WTC11 (cell line): ENCODE results near the gene COL12A1. TPM values are rescaled to one million over a fixed set of nuclear protein-coding genes. Genes with fewer than 3 reads are reported as not detected.

Source experiments
- ATAC-seq: fragments of 200-7000 bp; cut with Tn5 transposase; 2 replicates; pipeline ENCODE4 v1.10.0; 2021; ENCODE audit warnings: mild to moderate bottlenecking, moderate library complexity
- CTCF ChIA-PET: fragments of 300-600 bp; sonication (Branson Sonifier 250); formaldehyde crosslinking; loops from one replicate; lab custom pipeline; 2021; ENCODE audit warnings: antibody characterized with exemption; lab: Charles Lee
- POLR2A ChIA-PET: fragments of 350-600 bp; sonication (Branson Sonifier 250); formaldehyde crosslinking; loops from one replicate; lab custom pipeline; 2021; ENCODE audit warnings: antibody characterized with exemption; lab: Charles Lee
- DNase-seq: peaks from one replicate; pipeline ENCODE4 v3.0.0; 2021; ENCODE audit warnings: low spot score
- H3K27ac Mint-ChIP-seq: 2 replicates; pipeline ENCODE4 v1.8.0; 2021; ENCODE audit warnings: mixed read lengths
- H3K27me3 Mint-ChIP-seq: 2 replicates; pipeline ENCODE4 v1.8.0; 2021; ENCODE audit warnings: low read depth, mild to moderate bottlenecking, moderate library complexity, mixed read lengths
- H3K36me3 Mint-ChIP-seq: 2 replicates; pipeline ENCODE4 v1.8.0; 2021; ENCODE audit warnings: mixed read lengths
- H3K4me1 Mint-ChIP-seq: 2 replicates; pipeline ENCODE4 v1.8.0; 2022; ENCODE audit warnings: mixed read lengths
- H3K4me3 Mint-ChIP-seq: 2 replicates; pipeline ENCODE4 v1.8.0; 2021; ENCODE audit warnings: mild to moderate bottlenecking, moderate library complexity, mixed read lengths
- H3K9me3 Mint-ChIP-seq: 2 replicates; pipeline ENCODE4 v1.8.0; 2021; ENCODE audit warnings: mixed read lengths
- ETV6 ChIP-seq: sonication (generic); formaldehyde crosslinking; IDR thresholded peaks from 2 replicates; pipeline ENCODE4 v1.8.1; 2022; ENCODE audit warnings: mild to moderate bottlenecking, missing genetic modification reagents
- FOXP1 ChIP-seq: sonication (generic); formaldehyde crosslinking; IDR thresholded peaks from 2 replicates; pipeline ENCODE4 v1.8.0; 2022; ENCODE audit warnings: missing genetic modification reagents, mild to moderate bottlenecking, moderate library complexity, borderline replicate concordance
- SOX15 ChIP-seq: fragments of 250-450 bp; sonication (Bioruptor Pico); IDR thresholded peaks from 2 replicates; pipeline ENCODE4 v1.9.0; 2021; ENCODE audit warnings: mild to moderate bottlenecking
- TCF7 ChIP-seq: sonication (generic); formaldehyde crosslinking; IDR thresholded peaks from 2 replicates; pipeline ENCODE4 v1.8.0; 2022; ENCODE audit warnings: mild to moderate bottlenecking, low read depth, missing genetic modification reagents, moderate library complexity
- ZNF671 ChIP-seq: fragments of 250-450 bp; sonication (Bioruptor Pico); IDR thresholded peaks from 2 replicates; pipeline ENCODE4 v1.8.0; 2021; ENCODE audit warnings: mild to moderate bottlenecking
- total RNA-seq: library from RNA; stranded (reverse); gene quantifications from 3 replicates; pipeline ENCODE4 v1.2.3, GENCODE V29; 2021
- TF ChIP-seq, protein P1 (sequence below): sonication (generic); formaldehyde crosslinking; IDR thresholded peaks from 2 replicates; pipeline ENCODE4 v1.8.0; 2022; ENCODE audit warnings: missing genetic modification reagents
- TF ChIP-seq, protein P2 (sequence below): sonication (generic); formaldehyde crosslinking; IDR thresholded peaks from 2 replicates; pipeline ENCODE4 v1.8.0; 2022; ENCODE audit warnings: mild to moderate bottlenecking, missing genetic modification reagents
- TF ChIP-seq, protein P3 (sequence below): sonication (generic); formaldehyde crosslinking; IDR thresholded peaks from 2 replicates; pipeline ENCODE4 v1.8.1; 2023; ENCODE audit warnings: mild to moderate bottlenecking, missing genetic modification reagents, borderline replicate concordance
- TF ChIP-seq, protein P4 (sequence below): sonication (generic); formaldehyde crosslinking; conservative IDR thresholded peaks from 2 replicates; pipeline ENCODE4 v1.8.1; 2022; ENCODE audit warnings: mild to moderate bottlenecking, missing genetic modification reagents
- TF ChIP-seq, protein P5 (sequence below): sonication (generic); formaldehyde crosslinking; IDR thresholded peaks from 2 replicates; pipeline ENCODE4 v1.8.1; 2022; ENCODE audit warnings: low read depth, missing genetic modification reagents, borderline replicate concordance
- TF ChIP-seq, protein P6 (sequence below): sonication (generic); formaldehyde crosslinking; IDR thresholded peaks from 2 replicates; pipeline ENCODE4 v1.8.0; 2022; ENCODE audit warnings: mild to moderate bottlenecking, missing genetic modification reagents
- TF ChIP-seq, protein P7 (sequence below): fragments of 200-600 bp; IDR thresholded peaks from 2 replicates; pipeline ENCODE4 v1.8.0; 2022; ENCODE audit warnings: antibody characterized with exemption

The COL12A1 gene
- total RNA-seq, 1 experiment from 2014 or later, result 1.1 TPM

DNA sequence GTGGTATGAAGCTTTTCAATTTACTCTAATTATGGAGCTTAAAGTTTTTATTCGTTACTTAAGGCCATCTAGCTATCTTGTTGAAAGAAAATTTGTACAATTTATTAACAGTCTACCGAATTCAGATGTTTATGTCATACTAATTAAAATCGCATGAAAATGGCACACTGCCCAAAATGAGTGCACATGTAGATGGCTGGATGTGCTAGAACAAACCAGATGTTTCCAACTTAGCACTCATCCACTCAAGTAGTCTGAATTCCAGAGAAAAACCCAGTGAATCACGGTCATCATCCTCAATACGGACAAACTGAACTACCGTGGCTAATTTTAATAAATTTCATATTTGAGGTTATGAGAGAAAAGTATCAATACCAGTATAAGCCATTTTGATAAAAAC, 70.4 kb downstream of the COL12A1 start (continued):
- TF ChIP-seq, protein P1, sequence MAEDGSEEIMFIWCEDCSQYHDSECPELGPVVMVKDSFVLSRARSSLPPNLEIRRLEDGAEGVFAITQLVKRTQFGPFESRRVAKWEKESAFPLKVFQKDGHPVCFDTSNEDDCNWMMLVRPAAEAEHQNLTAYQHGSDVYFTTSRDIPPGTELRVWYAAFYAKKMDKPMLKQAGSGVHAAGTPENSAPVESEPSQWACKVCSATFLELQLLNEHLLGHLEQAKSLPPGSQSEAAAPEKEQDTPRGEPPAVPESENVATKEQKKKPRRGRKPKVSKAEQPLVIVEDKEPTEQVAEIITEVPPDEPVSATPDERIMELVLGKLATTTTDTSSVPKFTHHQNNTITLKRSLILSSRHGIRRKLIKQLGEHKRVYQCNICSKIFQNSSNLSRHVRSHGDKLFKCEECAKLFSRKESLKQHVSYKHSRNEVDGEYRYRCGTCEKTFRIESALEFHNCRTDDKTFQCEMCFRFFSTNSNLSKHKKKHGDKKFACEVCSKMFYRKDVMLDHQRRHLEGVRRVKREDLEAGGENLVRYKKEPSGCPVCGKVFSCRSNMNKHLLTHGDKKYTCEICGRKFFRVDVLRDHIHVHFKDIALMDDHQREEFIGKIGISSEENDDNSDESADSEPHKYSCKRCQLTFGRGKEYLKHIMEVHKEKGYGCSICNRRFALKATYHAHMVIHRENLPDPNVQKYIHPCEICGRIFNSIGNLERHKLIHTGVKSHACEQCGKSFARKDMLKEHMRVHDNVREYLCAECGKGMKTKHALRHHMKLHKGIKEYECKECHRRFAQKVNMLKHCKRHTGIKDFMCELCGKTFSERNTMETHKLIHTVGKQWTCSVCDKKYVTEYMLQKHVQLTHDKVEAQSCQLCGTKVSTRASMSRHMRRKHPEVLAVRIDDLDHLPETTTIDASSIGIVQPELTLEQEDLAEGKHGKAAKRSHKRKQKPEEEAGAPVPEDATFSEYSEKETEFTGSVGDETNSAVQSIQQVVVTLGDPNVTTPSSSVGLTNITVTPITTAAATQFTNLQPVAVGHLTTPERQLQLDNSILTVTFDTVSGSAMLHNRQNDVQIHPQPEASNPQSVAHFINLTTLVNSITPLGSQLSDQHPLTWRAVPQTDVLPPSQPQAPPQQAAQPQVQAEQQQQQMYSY (CRISPR knock-in tag), result no peak
- TF ChIP-seq FOXP1 (CRISPR knock-in tag) (no peak), ZNF671 (CRISPR knock-in tag) (no peak), TCF7 (no peak)
- TF ChIP-seq, protein P2, sequence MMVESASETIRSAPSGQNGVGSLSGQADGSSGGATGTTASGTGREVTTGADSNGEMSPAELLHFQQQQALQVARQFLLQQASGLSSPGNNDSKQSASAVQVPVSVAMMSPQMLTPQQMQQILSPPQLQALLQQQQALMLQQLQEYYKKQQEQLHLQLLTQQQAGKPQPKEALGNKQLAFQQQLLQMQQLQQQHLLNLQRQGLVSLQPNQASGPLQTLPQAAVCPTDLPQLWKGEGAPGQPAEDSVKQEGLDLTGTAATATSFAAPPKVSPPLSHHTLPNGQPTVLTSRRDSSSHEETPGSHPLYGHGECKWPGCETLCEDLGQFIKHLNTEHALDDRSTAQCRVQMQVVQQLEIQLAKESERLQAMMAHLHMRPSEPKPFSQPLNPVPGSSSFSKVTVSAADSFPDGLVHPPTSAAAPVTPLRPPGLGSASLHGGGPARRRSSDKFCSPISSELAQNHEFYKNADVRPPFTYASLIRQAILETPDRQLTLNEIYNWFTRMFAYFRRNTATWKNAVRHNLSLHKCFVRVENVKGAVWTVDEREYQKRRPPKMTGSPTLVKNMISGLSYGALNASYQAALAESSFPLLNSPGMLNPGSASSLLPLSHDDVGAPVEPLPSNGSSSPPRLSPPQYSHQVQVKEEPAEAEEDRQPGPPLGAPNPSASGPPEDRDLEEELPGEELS (CRISPR knock-in tag), result no peak
- TF ChIP-seq, protein P3, sequence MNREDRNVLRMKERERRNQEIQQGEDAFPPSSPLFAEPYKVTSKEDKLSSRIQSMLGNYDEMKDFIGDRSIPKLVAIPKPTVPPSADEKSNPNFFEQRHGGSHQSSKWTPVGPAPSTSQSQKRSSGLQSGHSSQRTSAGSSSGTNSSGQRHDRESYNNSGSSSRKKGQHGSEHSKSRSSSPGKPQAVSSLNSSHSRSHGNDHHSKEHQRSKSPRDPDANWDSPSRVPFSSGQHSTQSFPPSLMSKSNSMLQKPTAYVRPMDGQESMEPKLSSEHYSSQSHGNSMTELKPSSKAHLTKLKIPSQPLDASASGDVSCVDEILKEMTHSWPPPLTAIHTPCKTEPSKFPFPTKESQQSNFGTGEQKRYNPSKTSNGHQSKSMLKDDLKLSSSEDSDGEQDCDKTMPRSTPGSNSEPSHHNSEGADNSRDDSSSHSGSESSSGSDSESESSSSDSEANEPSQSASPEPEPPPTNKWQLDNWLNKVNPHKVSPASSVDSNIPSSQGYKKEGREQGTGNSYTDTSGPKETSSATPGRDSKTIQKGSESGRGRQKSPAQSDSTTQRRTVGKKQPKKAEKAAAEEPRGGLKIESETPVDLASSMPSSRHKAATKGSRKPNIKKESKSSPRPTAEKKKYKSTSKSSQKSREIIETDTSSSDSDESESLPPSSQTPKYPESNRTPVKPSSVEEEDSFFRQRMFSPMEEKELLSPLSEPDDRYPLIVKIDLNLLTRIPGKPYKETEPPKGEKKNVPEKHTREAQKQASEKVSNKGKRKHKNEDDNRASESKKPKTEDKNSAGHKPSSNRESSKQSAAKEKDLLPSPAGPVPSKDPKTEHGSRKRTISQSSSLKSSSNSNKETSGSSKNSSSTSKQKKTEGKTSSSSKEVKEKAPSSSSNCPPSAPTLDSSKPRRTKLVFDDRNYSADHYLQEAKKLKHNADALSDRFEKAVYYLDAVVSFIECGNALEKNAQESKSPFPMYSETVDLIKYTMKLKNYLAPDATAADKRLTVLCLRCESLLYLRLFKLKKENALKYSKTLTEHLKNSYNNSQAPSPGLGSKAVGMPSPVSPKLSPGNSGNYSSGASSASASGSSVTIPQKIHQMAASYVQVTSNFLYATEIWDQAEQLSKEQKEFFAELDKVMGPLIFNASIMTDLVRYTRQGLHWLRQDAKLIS (CRISPR knock-in tag), result no peak
- TF ChIP-seq, protein P4, sequence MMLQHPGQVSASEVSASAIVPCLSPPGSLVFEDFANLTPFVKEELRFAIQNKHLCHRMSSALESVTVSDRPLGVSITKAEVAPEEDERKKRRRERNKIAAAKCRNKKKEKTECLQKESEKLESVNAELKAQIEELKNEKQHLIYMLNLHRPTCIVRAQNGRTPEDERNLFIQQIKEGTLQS (CRISPR knock-in tag), result no peak
- TF ChIP-seq, protein P5, sequence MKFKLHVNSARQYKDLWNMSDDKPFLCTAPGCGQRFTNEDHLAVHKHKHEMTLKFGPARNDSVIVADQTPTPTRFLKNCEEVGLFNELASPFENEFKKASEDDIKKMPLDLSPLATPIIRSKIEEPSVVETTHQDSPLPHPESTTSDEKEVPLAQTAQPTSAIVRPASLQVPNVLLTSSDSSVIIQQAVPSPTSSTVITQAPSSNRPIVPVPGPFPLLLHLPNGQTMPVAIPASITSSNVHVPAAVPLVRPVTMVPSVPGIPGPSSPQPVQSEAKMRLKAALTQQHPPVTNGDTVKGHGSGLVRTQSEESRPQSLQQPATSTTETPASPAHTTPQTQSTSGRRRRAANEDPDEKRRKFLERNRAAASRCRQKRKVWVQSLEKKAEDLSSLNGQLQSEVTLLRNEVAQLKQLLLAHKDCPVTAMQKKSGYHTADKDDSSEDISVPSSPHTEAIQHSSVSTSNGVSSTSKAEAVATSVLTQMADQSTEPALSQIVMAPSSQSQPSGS (CRISPR knock-in tag), result no peak
- TF ChIP-seq, protein P6, sequence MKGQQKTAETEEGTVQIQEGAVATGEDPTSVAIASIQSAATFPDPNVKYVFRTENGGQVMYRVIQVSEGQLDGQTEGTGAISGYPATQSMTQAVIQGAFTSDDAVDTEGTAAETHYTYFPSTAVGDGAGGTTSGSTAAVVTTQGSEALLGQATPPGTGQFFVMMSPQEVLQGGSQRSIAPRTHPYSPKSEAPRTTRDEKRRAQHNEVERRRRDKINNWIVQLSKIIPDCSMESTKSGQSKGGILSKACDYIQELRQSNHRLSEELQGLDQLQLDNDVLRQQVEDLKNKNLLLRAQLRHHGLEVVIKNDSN (CRISPR knock-in tag), result no peak
- TF ChIP-seq, protein P7, sequence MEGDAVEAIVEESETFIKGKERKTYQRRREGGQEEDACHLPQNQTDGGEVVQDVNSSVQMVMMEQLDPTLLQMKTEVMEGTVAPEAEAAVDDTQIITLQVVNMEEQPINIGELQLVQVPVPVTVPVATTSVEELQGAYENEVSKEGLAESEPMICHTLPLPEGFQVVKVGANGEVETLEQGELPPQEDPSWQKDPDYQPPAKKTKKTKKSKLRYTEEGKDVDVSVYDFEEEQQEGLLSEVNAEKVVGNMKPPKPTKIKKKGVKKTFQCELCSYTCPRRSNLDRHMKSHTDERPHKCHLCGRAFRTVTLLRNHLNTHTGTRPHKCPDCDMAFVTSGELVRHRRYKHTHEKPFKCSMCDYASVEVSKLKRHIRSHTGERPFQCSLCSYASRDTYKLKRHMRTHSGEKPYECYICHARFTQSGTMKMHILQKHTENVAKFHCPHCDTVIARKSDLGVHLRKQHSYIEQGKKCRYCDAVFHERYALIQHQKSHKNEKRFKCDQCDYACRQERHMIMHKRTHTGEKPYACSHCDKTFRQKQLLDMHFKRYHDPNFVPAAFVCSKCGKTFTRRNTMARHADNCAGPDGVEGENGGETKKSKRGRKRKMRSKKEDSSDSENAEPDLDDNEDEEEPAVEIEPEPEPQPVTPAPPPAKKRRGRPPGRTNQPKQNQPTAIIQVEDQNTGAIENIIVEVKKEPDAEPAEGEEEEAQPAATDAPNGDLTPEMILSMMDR, result no peak

DNA sequence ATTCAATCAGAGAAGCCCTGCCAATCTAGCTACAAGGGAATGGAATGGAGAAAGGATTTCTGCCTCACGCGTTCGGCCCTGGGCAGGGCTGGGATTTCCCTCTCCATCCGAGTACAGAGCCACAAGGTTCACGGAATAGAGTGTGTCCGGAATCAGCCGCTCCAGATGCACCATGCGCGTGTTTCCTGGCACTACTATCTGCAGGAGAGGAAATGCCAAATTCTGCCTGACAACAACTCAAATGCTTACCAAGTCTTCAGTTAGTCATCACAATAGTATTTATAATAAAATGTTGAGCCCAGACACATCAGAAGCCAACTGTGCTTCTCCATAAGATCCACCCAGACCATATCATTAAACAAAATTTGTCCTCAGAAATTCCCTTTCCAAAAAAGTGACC, 75.1 kb downstream of the COL12A1 start:
- ATAC-seq, result no peak; the same call in 1 of the 2 replicates
- DNase-seq, result no peak
- Mint-ChIP-seq H3K4me1 (peaks cover 5% of the 10 kb centered on the region; the same call in 1 of the 2 replicates), H3K9me3 (no peaks in the 10 kb centered on the region), H3K4me3 (no peak overlapping the region), H3K36me3 (no peaks in the 10 kb centered on the region), H3K27me3 (no peaks in the 10 kb centered on the region), H3K27ac (no peak overlapping the region)
- TF ChIP-seq ETV6 (CRISPR knock-in tag) (no peak), SOX15 (CRISPR knock-in tag) (no peak)
- POLR2A ChIA-PET, result no interaction called here
- CTCF ChIA-PET, result no interaction called here
